Heart right ventricle (tissue), 16 donors: ENCODE data around the gene CCDC40. TPM values are rescaled to one million over a fixed set of nuclear protein-coding genes. Genes with fewer than 3 reads are reported as not detected.

ENCODE experiments used
- ATAC-seq, 8 donors: fragments of 200-7000 bp; cut with Tn5 transposase; one replicate each; pipeline ENCODE4 v1.9.1; 2020; ENCODE audit warnings: mild to moderate bottlenecking in 8 of 8, moderate library complexity in 8 of 8, moderate number of reproducible peaks in 1 of 8
- DNase-seq, 2 donors: peaks; one replicate each; pipeline ENCODE4 v3.0.0-alpha.2; 2020
- H3K27ac ChIP-seq, 10 donors: fragments of 200-600 bp; sonication (generic) in 2 of 10; one replicate each; pipeline versions ENCODE4 v1.5.0 to v1.8.0; 2020 to 2022; ENCODE audit warnings: mild to moderate bottlenecking in 3 of 10
- H3K27me3 ChIP-seq, 7 donors: fragments of 200-600 bp; one replicate each; pipeline ENCODE4 v1.8.0; 2021 to 2022; ENCODE audit warnings: mild to moderate bottlenecking in 2 of 7
- H3K36me3 ChIP-seq, 9 donors: fragments of 200-600 bp; sonication (generic) in 1 of 9; one replicate each; pipeline versions ENCODE4 v1.5.0 to v1.8.0; 2020 to 2022; ENCODE audit warnings: mild to moderate bottlenecking in 2 of 9
- H3K4me1 ChIP-seq, 9 donors: fragments of 200-600 bp; sonication (generic) in 1 of 9; one replicate each; pipeline versions ENCODE4 v1.5.0 to v1.8.0; 2020 to 2022; ENCODE audit warnings: mild to moderate bottlenecking in 4 of 9
- H3K4me3 ChIP-seq, 10 donors: fragments of 200-600 bp; sonication (generic) in 2 of 10; one replicate each; pipeline versions ENCODE4 v1.5.0 to v1.8.0; 2020 to 2022; ENCODE audit warnings: mild to moderate bottlenecking in 7 of 10, moderate library complexity in 2 of 10
- H3K9me3 ChIP-seq, 11 donors: fragments of 200-600 bp in 10 of 11; sonication (generic) in 2 of 11; one replicate each; pipeline versions ENCODE4 v1.5.0 to v1.8.0; 2013 to 2022; ENCODE audit warnings: mild to moderate bottlenecking in 2 of 11, control low read depth in 1 of 11, moderate library complexity in 1 of 11
- WGBS, 2 donors: extraction: QIAGEN DNeasy Blood & Tissue Kit; methylation state at CpG; one replicate each; pipeline ENCODE4 v1.1.7; 2013; ENCODE audit warnings: inconsistent platforms in 1 of 2; 5-methylcytosine and 5-hydroxymethylcytosine counted together
- intact Hi-C, 10 donors: fragments of 100-400 bp; cut with DNase I; formaldehyde crosslinking; loops; one replicate each; pipeline versions ENCODE4 v1.11.1 to v1.14.2; 2022
- polyA plus RNA-seq, 2 donors: library from polyadenylated mRNA; stranded (reverse); fragments of 200-250 nt; gene quantifications; one replicate each; pipeline ENCODE4 v1.2.3, GENCODE V29; 2013
- total RNA-seq, 10 donors: library from RNA; stranded (reverse); fragmentation: NEBNext Ultra II Directional in 3 of 10; extraction: Animal tissue kit (Norgen Biotek cat#: 25700) in 3 of 10; gene quantifications; one replicate each; pipeline versions ENCODE4 v1.2.1 to v1.2.4, GENCODE V29; 2021 to 2023
- TF ChIP-seq, protein P1 (sequence below), 9 donors: fragments of 200-600 bp; sonication (generic) in 2 of 9; IDR thresholded peaks; one replicate each; pipeline versions ENCODE4 v1.5.0 to v1.8.0; 2021 to 2022; ENCODE audit warnings: antibody characterized with exemption in 9 of 9, mild to moderate bottlenecking in 5 of 9, moderate library complexity in 1 of 9
- donor health status: Arrhythmogenic right ventricular cardiomyopathy.
- donor health status: ischemic (EF 13 %, LVEDD 7.1; RV severe dilation, severe dysfunction).
- donor health status: healthy with polysubstance abuse.
- donor health status: DM: no; HTN: yes; CAD: no.
- donor health status: DM: no; HTN: no; CAD: no.
- donor health status: ischemic (EF 25% LVEDD 6.9; RV normal size, moderate dysfunction).
- donor health status: ischemic (EF 25% LVEDD 5.7; RV mildly dilated, moderate dysfunction).
- donor health status: healthy.
- donor health status: DM: yes; HTN: yes; CAD: no.
- donor health status: Ischemic cardiomyopathy.
- donor health status: ischemic (EF 35%, LVEDD 5.7; RV mildly dilated, moderate dysfunction).
- donor health status: nonischemic (EF 11% LVEDD 7.7; RV severe dilation, severe dysfunction).
- donor health status: DM: yes; HTN: yes; CAD: no.
- donor health status: PGD.
- donor health status: ischemic (EF 29% LVEDD 5.4; RV normal size, mild dysfunction).
- donor health status: nonischemic (EF 23%, LVEDD 6.1; RV moderate dilation, normal function).

Gene CCDC40
- total and polyA plus RNA-seq, 12 donors, result 2.0 to 8.9 (median 6.6) TPM

DNA sequence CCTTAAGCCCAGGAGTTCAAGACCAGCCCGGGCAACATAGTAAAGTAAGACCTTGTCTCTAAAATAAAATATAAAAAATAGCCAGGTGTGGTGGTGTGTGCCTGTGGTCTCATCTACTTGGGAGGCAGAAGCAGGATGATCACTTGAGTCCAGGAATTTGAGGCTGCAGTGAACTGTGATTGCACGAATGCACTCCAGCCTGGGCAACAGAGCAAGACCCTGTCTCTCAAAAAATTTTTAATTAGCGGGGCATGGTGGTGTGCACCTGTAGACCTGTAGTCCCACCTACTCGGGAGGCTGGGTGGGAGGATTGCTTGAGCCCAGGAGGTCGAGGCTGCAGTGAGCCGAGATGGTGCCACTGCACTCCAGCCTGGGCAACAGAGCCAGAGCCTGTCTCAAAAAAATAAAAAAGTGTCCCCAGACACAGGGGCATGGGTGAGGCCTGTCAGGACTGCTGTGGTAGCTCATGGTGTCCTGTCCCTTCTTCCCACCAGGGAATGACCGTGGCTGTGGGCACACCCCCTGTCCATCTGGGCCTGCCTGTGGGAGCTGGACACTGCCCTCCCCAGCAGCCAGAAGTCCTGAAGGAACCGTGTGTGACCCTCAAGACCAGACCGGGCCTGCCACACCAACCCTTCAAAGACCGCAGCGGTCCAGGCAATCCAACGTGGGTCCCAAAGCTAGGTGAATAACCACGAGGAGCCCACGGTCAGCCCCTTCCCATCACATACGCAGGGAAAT lies 34.1 kb downstream of the CCDC40 start:
- TF ChIP-seq, protein P1, sequence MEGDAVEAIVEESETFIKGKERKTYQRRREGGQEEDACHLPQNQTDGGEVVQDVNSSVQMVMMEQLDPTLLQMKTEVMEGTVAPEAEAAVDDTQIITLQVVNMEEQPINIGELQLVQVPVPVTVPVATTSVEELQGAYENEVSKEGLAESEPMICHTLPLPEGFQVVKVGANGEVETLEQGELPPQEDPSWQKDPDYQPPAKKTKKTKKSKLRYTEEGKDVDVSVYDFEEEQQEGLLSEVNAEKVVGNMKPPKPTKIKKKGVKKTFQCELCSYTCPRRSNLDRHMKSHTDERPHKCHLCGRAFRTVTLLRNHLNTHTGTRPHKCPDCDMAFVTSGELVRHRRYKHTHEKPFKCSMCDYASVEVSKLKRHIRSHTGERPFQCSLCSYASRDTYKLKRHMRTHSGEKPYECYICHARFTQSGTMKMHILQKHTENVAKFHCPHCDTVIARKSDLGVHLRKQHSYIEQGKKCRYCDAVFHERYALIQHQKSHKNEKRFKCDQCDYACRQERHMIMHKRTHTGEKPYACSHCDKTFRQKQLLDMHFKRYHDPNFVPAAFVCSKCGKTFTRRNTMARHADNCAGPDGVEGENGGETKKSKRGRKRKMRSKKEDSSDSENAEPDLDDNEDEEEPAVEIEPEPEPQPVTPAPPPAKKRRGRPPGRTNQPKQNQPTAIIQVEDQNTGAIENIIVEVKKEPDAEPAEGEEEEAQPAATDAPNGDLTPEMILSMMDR (IDR thresholded peaks at IDR 0.05), result no peak
- peak in 7 of 8 donors; percentile 9 to 46 (median 35) for ATAC-seq
- H3K27me3 ChIP-seq, result no peaks in the 10 kb centered on the region
- peaks cover 17 to 49% (median 40%) of the 10 kb centered on the region in 9 donors for H3K4me1 ChIP-seq
- DNase-seq, result no peak
- peak overlapping the region; percentile 8 to 58 (median 46) for H3K4me3 ChIP-seq
- 55 to 79% methylated on average over 15 of the region's 15 CpGs for WGBS, 2 donors
- intact Hi-C loops, result loop anchor here in 2 of 10 donors (5.0 kb wide), 2 partner anchors 33 to 63 kb away; partner anchors contain the start of genes CCDC40 (in 1 of the 2) and TBC1D16 (in 1 of the 2)
- H3K9me3 ChIP-seq, result no peaks in the 10 kb centered on the region
- H3K36me3 ChIP-seq, result no peaks in the 10 kb centered on the region
- peak overlapping the region; percentile 71 to 95 (median 84) for H3K27ac ChIP-seq

DNA sequence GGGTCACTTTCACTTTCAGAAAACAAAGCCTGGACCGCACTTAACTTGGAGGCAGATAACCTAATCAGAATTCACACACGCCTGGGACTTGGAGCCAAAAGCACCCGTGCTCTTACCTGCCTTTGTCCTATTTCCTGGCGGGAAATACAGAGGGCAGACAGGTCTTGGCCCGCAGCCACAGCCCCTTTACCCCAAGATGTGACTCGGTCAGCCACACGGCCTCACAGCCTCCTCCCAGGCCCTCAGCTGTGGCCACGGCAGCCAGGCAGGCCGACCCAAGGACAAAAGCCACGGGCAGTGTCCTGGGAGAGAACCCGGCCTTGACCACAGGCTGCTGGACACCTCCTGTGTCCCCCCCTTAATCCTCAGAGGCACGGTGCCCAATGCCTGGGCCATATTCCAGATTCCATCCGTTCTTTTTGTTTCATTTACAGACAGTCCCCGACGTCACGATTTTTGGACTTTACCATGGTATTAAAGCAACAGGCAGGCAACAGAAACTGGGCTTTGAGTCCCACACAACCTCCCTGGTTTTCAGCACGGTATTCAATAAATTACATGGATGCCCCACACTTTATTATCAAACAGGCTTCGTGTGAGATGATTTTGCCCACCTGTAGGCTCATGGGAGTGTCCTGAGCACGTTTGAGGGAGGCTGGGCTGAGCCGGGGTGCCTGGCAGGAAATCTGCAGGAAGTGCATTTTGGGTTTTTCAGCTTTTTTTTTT lies 34.8 kb downstream of the CCDC40 start:
- no peaks in the 10 kb centered on the region for H3K27me3 ChIP-seq
- ATAC-seq, result peak; percentile 58 to 80 (median 74)
- TF ChIP-seq, protein P1 (IDR thresholded peaks at IDR 0.05), result no peak
- 11 to 31% methylated on average over 20 of the region's 20 CpGs for WGBS, 2 donors
- peak overlapping the region; percentile 8 to 58 (median 46) for H3K4me3 ChIP-seq
- H3K4me1 ChIP-seq, result peaks cover 17 to 44% (median 40%) of the 10 kb centered on the region in 9 donors
- H3K9me3 ChIP-seq, result no peaks in the 10 kb centered on the region
- intact Hi-C loops, result loop anchor here in 2 of 10 donors (5.0 kb wide), 2 partner anchors 34 to 64 kb away; partner anchors contain the start of genes CCDC40 (in 1 of the 2) and TBC1D16 (in 1 of the 2)
- H3K36me3 ChIP-seq, result no peaks in the 10 kb centered on the region
- H3K27ac ChIP-seq, result peak overlapping the region; percentile 71 to 95 (median 84)
- DNase-seq, result peak; percentile 65 to 72

GRCh38 chr17:80072410-80072809 lies 36.0 kb downstream of the CCDC40 start:
- Histone ChIP-seq H3K27me3 (no peaks in the 10 kb centered on the region), H3K9me3 (no peaks in the 10 kb centered on the region), H3K36me3 (no peaks in the 10 kb centered on the region), H3K4me3 (no peak overlapping the region), H3K27ac (peak overlapping the region in 2 of 10 donors; percentile 83 to 90), H3K4me1 (peaks cover 17 to 44% (median 40%) of the 10 kb centered on the region in 9 donors)
- WGBS, 2 donors, result 96 to 98% methylated on average over 6 of the region's 6 CpGs
- DNase-seq, result no peak
- TF ChIP-seq, protein P1 (IDR thresholded peaks at IDR 0.05), result no peak
- intact Hi-C loops, result loop anchor here in 2 of 10 donors (5.0 kb wide), 2 partner anchors 35 to 65 kb away; partner anchors contain the start of genes CCDC40 (in 1 of the 2) and TBC1D16 (in 1 of the 2)
- ATAC-seq, result no peak

DNA sequence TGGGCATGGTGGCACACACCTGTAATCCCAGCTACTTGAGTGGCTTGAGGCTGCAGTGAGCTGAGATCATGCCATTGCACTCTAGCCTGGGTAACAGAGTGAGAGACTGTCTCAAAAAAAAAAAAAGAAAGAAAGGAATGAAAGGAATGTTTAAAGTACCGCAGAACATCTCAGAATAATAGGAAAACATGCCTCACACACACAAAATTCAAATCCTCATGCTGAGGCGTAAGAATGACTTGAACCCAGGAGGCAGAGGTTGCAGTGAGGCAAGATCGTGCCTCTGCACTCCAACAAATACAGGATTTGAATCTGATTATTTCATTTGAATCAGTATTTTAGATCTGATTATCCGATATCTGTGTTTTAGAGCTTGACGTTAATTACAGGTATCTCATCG lies 43.6 kb downstream of the CCDC40 start:
- 85 to 87% methylated on average over 6 of the region's 6 CpGs for WGBS, 2 donors
- intact Hi-C loops, result loop anchor here in 3 of 10 donors (5.0 kb wide), 1 partner anchor 73 kb away; no protein-coding TSS in a partner anchor
- TF ChIP-seq, protein P1 (IDR thresholded peaks at IDR 0.05), result no peak

More for the DNA sequence above, 43.6 kb downstream of the CCDC40 start:
- Histone ChIP-seq H3K36me3 (no peaks in the 10 kb centered on the region), H3K4me1 (peaks cover 0 to 9% (median 4%) of the 10 kb centered on the region in 9 donors), H3K9me3 (no peaks in the 10 kb centered on the region), H3K4me3 (no peak overlapping the region), H3K27ac (no peak overlapping the region), H3K27me3 (no peaks in the 10 kb centered on the region)
- ATAC-seq (no peak), DNase-seq (no peak)
